ENCODE measurements around the gene TBC1D22A. TPM values are rescaled to one million over a fixed set of nuclear protein-coding genes. Genes with fewer than 3 reads are reported as not detected.

Gene TBC1D22A
- total RNA-seq, 4 donors from 2014 or later, result 42.6 to 70.4 (median 55.1) TPM

DNA sequence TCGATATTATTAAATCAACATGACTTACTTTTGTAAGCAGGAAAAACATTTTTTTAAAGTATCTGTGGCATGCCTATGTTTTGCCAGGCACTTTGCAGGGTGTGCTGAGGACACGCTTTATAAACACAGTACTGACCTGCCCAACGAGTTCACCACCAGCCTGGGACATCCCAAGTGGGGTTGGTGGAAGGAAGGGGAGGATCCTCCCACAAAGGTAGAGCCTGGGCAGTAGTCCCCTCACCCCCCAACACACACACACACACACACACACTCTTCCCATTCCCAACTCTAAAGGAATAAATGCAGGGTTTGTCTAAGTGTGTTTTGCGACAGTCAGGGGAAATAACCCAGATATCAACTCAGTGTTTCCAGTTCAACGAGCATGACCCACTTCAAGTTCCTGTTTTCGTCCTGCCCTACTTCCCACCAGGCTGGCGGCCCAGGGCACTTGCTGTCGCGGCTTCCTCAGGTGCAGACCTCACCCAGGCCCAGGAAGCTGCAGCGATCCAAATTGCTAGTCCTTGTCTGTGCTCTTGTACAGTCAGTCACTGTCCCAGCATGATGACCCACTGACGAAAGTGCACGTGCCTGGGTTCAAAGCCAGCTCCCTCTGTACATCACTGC, 27.5 kb upstream of the TBC1D22A start:
- peaks cover 7 to 81% (median 38%) of the 10 kb centered on the region in 4 donors for H3K4me1 ChIP-seq
- H3K27me3 ChIP-seq, result no peaks in the 10 kb centered on the region
- H3K9me3 ChIP-seq, result no peaks in the 10 kb centered on the region
- no peaks in the 10 kb centered on the region for H3K36me3 ChIP-seq
- peak overlapping the region in 3 of 4 donors; percentile 89 to 100 (median 97) for H3K4me3 ChIP-seq
- H3K27ac ChIP-seq, result peak overlapping the region; percentile 91 to 99 (median 94)
- TF ChIP-seq POLR2A (IDR thresholded peaks at IDR 0.05), result no peak
- TF ChIP-seq, protein P1, sequence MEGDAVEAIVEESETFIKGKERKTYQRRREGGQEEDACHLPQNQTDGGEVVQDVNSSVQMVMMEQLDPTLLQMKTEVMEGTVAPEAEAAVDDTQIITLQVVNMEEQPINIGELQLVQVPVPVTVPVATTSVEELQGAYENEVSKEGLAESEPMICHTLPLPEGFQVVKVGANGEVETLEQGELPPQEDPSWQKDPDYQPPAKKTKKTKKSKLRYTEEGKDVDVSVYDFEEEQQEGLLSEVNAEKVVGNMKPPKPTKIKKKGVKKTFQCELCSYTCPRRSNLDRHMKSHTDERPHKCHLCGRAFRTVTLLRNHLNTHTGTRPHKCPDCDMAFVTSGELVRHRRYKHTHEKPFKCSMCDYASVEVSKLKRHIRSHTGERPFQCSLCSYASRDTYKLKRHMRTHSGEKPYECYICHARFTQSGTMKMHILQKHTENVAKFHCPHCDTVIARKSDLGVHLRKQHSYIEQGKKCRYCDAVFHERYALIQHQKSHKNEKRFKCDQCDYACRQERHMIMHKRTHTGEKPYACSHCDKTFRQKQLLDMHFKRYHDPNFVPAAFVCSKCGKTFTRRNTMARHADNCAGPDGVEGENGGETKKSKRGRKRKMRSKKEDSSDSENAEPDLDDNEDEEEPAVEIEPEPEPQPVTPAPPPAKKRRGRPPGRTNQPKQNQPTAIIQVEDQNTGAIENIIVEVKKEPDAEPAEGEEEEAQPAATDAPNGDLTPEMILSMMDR (IDR thresholded peaks at IDR 0.05), result peak in 1 of 6 experiments; percentile 2
- peak; percentile 59 to 91 (median 90) for DNase-seq

DNA sequence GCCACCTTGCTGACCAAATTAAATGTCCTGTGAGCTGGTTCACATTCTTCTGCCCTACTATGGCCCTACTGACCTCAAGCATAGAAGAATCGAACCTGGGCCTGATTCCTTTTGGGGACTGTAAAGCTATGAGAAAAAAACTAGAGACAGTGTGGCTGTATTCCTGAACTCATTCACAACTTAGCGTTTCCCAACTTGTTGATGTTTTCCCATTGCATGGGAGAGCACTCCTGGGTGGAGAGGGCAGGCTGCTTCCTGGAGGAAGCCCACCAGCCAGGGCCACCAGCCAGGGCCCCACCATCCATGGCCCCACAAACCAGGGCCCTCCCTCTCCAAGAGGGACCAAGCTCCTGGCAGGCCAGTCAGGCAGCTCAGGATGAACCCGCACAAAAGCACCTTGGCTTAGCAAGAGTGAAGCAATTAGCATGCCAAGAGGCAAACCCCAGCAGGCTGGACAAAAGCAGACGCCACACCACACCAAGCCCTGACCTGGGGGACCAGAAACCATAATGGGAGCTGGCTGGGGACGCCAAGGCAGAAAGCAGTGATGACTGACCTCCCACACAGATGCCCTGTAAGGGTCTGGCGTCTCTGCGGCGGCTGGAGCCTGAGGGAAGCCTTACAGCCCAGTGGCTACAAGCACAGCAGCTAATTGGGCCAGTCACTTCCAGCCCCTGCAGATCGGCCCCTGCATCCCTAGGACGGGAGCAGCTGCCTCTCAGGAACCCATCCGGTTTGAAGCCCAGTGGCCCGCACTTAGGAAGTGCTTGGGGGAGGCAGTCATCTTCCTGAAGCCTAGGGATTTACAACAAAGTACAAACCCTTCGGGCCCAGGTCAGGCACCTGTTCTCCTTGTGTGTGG, 26.5 kb upstream of the TBC1D22A start:
- Histone ChIP-seq H3K27me3 (no peaks in the 10 kb centered on the region), H3K4me1 (peaks cover 11 to 81% (median 34%) of the 10 kb centered on the region in 4 donors), H3K36me3 (no peaks in the 10 kb centered on the region), H3K9me3 (no peaks in the 10 kb centered on the region), H3K4me3 (peak overlapping the region; percentile 85 to 100 (median 93)), H3K27ac (peak overlapping the region; percentile 91 to 99 (median 94))
- TF ChIP-seq, protein P1 (IDR thresholded peaks at IDR 0.05), result no peak
- TF ChIP-seq POLR2A (IDR thresholded peaks at IDR 0.05), result no peak
- DNase-seq, result peak in 1 of 3 donors; percentile 50

DNA sequence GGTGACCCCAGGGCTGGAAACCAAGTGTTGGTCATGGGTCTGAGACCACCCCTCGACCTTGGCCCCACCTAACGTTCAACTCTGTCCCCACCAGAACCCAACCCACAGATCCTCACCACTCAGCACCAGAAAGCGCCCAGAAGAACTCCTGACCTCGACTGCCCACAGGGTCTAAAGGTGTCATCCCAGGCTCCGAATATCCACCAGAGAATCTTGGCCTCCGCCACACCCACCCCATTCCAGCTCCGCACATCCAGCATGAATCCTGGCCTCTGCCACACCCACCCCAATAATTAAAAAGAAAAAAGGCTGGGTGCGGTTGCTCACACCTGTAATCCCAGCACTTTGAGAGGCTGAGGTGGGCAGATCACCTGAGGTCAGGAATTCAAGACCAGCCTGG, 25.7 kb upstream of the TBC1D22A start:
- Histone ChIP-seq H3K4me1 (peaks cover 11 to 77% (median 34%) of the 10 kb centered on the region in 4 donors), H3K27me3 (no peaks in the 10 kb centered on the region), H3K4me3 (peak overlapping the region; percentile 85 to 100 (median 93)), H3K27ac (peak overlapping the region; percentile 91 to 99 (median 94)), H3K36me3 (no peaks in the 10 kb centered on the region), H3K9me3 (no peaks in the 10 kb centered on the region)
- TF ChIP-seq, protein P1 (IDR thresholded peaks at IDR 0.05), result no peak
- TF ChIP-seq POLR2A (IDR thresholded peaks at IDR 0.05), result peak in 1 of 2 donors; percentile 9
- DNase-seq, result peak in 1 of 3 donors; percentile 57

DNA sequence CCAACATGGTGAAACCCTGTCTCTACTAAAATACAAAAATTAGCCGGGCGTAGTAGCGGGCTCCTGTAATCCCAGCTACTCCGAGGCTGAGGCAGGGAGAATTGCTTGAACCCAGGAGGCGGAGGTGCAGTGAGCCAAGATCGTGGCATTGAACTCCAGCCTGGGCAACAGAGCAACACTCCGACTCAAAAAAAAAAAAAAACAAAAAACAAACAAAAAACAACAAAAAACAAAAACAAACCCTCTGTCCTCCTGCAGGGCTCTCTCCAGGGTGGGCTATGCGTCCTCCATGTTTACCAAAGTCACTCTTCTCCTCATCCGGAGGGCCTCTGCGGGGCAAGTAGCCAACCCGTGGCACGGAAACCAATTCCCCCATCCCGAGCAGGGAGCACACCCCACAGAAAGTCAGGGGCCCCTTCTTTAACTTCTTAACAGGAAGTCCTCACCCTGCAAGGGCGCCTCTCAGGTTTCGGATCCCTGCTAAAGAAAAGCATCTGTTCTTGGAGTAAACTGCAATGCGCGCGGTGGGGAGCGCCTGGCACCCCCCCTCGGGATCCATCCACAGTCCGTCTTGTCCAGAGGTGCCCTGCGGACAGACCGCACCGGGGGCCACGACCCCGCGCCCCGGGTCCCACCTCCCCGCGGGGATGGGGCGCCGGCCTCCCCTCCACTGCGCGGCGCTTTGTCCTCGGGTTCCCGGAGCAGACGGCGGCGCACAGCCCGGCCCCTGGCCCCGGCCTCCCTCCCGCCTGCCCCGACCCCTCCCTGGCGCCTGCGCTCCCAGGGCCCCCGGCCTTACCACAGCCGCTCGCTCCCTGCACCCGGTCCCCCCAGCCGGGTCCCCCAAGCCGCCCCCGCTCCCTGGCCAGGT, 25.1 kb upstream of the TBC1D22A start:
- H3K9me3 ChIP-seq, result no peaks in the 10 kb centered on the region
- DNase-seq, result peak; percentile 69 to 78 (median 71)
- peaks cover 7 to 77% (median 34%) of the 10 kb centered on the region in 4 donors for H3K4me1 ChIP-seq
- no peak for TF ChIP-seq POLR2A (IDR thresholded peaks at IDR 0.05)
- TF ChIP-seq, protein P1 (IDR thresholded peaks at IDR 0.05), result no peak
- H3K4me3 ChIP-seq, result peak overlapping the region; percentile 85 to 100 (median 93)
- no peaks in the 10 kb centered on the region for H3K36me3 ChIP-seq
- H3K27ac ChIP-seq, result peak overlapping the region; percentile 91 to 99 (median 94)
- no peaks in the 10 kb centered on the region for H3K27me3 ChIP-seq

Measured in Peyer's patch (tissue), 4 donors.